HG02623 (cell line): ENCODE results near the gene PDK3.

Experiments used
- ATAC-seq: cut with Tn5 transposase; IDR thresholded peaks from one replicate; pipeline ENCODE4 v1.9.1; 2021; ENCODE audit warnings: moderate library complexity; ENCODE audit not compliant: unreplicated experiment

Gene PDK3

DNA sequence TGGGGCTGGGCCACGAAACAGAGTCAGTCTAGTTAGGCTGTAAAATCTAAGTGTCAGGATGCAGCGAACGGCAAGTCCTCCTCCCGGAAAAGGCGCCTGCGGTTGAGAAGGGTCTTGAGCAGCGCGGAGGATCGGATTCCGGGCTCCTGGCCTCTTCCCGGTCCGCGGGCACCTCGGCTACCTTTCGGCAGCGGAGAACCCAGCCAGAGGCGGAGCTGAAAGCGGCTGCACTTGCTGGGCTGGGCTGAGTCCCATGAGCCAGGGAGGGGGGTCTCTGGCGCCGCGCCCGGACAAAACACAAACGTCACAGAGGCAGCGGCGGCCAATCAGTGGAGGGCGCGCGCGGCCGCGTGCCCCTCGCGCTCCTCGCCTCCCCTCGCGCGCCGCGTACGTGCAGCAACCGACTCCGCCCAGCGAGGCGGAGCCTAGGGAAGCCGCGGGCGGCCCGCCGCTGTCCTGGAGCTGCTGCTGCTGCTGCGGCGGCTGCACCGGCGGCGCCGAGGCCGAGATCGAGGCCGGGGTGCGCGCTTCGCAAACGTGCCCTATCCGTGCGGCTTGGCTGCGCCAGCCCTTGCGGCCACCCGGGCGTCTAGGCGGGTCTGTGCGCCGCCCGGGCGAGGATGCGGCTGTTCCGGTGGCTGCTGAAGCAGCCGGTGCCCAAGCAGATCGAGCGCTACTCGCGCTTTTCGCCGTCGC, at the start of gene PDK3:
Gene PDK3, plus strand, starts transcription at position 451 of the 696 bp plus-strand sequence. Its CDS starts 170 bp downstream, at position 621.
- ATAC-seq: peak; percentile 97

DNA sequence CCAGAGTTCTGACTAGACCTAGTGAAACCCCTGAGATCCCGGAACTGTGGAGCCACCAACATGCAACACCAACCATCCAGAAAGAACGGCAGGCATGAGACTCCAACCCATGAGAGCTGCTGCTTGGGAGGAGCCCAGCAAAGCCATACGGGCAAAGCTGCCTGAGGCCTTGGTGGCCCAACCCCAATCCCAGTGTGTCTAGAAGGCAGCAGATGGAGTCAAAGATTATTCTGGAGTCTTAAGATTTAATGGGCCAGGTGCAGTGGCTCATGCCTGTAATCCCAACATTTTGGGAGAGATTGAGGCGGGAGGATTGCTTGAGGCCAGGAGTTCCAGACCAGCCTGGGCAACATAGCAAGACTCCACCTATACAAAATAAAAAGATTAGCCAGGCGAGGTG, 49.2 kb upstream of the PDK3 start:
- ATAC-seq: no peak

- ATAC-seq: no peak
Observed at GRCh38 chrX:24423960-24424359, 41.1 kb upstream of the PDK3 start.

GRCh38 chrX:24424948-24425347, 40.1 kb upstream of the PDK3 start:
- no peak for ATAC-seq

DNA sequence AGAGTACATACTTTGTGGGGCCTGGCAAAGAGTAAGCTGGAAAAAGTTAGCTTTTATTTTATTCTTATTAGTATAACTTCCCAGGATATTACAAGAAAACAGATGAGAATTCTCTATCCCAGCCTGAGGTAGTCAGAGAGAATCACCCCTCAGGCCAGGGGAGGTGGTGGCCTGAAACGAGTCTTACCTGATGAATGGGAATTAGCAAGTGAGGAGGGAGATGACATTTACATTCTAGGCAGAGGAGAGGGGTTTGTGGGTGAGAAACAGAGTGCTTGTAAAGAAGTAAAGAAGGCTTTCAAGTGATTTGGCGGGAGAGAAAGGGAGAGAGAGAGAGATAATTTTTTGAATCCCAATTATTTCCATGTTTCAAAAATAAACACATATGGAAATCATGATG, 39.3 kb upstream of the PDK3 start:
- ATAC-seq: no peak

DNA sequence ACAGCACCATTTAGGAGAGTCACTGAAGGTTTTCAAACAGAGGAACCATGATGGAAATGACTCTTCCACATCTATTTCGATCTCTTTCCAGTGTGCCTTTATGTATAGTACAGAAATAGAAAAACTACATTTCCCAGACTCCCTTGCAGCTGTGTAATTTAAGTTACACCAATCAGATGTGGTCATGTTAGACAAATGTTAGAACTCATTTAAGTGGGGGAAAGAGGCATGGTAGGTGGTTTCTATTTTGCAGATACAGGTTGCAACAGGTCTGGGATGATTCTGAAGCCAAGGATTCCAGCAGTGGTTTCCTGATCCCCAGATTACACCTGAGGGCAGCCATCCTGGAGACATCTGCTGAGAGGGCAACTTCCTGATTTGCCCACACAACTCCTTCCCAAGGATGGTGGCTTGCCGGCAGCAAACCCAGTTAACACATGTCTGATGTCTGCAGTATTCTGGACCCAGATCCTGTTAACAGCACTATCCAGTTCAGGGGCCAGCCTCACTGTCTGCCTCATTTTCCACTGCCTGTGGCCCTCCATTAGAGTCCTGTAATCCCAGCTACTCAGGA, 38.7 kb upstream of the PDK3 start:
- no peak for ATAC-seq

DNA sequence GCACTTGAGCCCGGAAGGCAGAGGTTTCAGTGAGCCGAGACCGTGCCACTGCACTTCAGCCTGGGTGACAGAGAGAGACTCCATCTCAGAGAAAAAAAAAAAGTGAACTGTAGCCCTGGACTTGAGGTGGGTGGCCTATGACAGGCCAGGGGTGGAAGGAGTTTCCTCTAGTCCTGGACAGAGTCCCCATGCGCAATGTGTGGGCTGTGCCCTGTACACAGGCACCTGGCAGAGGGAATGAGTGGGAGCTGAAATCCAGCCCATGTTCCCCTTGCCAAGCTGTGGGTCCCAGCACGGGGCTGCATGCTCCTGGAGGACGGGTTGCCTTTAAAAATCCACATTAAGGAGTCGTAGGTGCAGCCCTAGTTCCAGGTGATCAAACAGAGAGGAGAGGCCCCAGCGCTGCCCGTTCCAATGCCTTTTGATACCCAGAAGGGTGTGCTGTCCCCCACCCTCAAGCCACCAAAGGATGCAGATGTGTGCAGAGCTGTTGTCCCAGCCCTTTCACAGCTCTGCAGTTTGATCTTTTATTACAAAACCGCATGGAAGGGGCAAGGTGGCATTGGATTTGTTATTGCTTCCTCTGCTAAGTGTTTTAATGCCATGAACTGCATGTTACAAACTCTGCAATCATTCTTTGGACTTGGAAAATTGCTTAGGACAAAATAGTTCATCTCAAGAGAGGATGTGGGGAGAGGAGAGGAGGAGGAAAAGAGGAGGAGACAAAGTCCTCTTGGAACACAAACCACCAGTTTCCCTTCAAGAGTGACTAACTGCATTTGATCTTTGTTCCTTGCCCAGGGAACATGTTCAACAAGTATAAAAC, 38.0 kb upstream of the PDK3 start:
- ATAC-seq: no peak

GRCh38 chrX:24427747-24428019, 37.4 kb upstream of the PDK3 start:
- ATAC-seq: no peak

- ATAC-seq: no peak
Observed at GRCh38 chrX:24428516-24428915, 36.6 kb upstream of the PDK3 start.

DNA sequence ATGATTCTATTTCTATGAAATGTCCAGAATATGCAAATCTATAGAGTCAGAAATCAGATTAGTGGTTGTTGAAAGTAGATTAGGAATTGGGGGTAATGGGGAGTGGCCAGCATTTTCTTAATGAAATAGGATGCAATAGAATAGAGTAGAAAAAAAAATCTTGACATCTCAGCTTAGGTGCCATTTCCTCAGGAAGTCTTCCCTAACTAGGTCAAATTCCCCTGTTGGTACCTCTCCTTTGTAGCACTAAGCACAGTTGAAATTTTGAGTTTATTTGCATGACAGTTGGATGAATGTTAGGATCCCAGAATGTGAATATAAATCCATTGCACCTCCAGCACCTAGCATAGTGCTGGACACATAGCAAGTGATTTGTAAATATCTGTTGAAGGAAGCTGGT, 30.0 kb upstream of the PDK3 start:
- no peak for ATAC-seq

GRCh38 chrX:24443918-24444317, 21.2 kb upstream of the PDK3 start:
- ATAC-seq: no peak

GRCh38 chrX:24444645-24445044, 20.4 kb upstream of the PDK3 start:
- ATAC-seq: no peak

DNA sequence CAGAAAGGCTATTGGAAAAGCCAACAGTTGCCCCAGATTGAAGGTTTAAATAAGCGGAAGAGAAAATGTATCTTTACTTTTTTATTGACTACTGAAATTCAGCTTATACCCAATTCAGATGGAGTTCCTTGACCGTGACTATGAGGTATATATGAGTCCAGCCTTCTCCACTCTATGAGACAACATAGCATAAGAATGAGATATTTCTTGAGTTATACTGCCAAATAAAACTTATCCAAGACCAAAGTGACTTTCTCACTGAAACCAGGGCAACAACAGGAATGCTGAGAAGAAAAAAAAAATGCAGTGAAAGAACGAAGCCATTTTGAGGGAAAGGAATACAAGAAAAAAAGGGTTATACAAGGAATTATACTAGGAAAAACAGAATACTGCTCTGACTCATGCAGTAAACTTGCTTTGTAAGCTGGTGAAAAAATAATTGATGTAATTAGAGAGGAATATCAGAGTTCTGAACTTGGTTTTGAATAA, 16.3 kb upstream of the PDK3 start:
- ATAC-seq: no peak

DNA sequence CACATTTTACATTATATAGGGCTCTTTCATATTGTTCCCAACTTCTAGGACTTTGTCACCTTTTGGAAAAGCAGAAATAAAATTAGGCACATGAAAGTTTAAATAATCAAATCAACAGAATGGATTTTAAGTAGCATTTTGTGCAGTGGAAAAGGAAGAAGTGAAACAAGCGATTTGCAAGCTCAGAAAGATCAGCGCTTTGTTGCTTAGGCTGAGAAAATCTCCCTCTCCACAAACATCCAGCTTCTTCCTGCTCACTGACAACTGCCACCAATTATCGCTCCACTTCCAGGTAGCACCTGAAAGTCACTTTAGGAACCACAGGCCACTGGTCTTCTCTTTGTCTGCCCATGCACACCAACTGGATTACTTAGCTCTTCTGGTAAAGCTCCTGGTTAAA, 2.0 kb upstream of the PDK3 start:
- no peak for ATAC-seq

DNA sequence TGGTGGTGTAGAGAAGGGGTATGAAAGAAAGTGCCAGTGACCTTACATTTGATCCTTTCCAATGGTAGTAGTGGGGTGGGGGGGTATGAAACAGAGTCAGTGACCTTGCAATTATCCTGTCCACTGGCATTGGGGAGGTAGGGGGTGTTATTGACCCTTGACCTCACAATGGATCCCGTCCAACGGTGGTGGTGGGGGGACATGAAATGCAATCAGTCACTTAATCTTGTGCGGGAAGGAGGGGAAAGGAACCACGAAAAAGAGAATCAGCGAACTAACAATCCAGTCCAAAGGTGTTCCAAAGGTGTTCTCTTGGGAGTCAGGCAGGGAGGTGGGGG, 619 bp upstream of the PDK3 start:
- no peak for ATAC-seq

GRCh38 chrX:24465532-24465865, 413 bp downstream of the PDK3 start:
- peak; percentile 6 for ATAC-seq

- ATAC-seq: no peak
Observed at GRCh38 chrX:24466025-24466424, 939 bp downstream of the PDK3 start.

GRCh38 chrX:24468245-24468644, 3.2 kb downstream of the PDK3 start:
- no peak for ATAC-seq

DNA sequence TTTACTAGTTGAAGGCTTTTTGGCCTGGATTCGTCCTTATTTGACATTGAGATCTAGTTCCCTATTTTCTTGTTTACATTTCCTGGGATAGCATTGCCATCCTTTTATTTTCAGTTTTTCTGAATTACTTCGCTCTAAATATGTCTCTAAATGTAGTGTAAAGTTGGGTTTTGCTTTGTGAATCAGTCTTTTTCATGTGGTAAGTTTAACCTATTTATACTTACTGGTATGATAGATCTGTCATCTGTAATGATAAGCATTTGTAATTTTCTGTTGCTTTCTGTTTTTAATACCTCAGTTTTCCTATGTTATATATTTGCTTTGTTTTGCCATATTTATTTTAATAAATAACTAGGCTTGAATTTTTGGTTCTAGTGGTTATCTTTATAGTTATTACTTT, 6.7 kb downstream of the PDK3 start:
- ATAC-seq: no peak

DNA sequence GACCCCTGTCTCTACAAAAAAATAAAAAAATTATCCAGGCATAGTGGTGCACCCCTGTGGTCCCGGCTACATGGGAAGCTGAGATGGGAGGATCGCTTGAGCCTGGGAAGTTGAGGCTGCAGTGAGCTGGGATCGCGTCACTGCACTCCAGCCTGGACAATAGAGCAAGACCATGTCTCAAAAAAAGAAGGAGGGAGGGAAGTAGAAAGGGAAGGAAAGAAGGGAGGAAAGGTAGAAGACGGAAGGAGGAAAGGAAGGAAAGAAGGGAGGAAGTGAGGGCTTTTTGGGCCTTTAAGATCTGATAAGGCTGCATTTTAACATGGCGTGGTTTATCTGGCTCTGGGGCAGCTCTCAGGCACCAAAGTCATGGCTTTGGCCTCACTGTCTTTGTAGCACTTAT, 10.4 kb downstream of the PDK3 start:
- ATAC-seq: no peak

DNA sequence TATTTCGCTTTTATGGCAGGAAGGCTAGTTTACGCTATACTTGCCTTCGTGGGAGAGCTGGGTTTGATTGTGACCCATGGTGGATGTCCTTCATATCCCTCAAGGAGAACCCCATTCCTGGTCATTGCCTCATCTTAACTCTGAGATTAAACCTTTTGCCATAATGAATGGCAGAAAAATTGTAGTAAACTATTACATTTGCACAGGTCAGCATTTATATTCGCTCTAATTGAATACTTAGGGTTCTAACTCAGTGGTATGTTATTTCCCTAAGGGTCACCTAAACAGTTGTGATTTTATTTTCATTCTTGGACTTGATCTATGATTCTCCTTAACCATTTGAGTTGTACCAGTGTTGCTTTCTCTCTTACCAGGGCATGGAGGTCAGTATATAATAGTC, 13.4 kb downstream of the PDK3 start:
- no peak for ATAC-seq

DNA sequence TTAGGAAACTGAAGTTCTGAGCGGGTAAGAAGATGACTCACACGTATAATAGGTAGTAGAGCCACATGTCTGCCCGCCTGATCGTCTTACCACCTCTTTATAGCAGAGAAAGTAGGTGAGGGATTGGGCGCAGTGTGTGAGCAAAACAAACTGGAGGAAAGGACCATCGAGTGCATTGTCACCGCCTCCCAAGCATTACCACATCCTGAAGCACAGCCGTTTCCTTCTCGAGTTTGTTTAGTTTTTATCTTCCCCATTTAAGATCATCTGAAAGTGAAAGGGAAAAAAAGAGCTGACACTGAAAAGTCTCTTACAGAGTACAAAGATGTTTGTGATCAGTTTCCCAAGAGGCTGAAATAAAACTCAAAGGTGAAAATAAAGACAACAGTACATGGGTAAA, 14.8 kb downstream of the PDK3 start:
- ATAC-seq: peak; percentile 88
